HAP-1 (cell line): ENCODE results near the gene COX7A2L.
"Not testable (repeated sequence)": the region's sequence is repeated elsewhere in the genome, so short reads cannot be mapped to it uniquely, and the experiment has no call there.

Experiments
- DNase-seq, 2 experiments: peaks; one replicate each; pipeline ENCODE4 v3.0.0-alpha.2; 2016 to 2020; ENCODE audit warnings: low spot score in 2 of 2
- H3K27me3 ChIP-seq: fragments of 250-450 bp; sonication (Bioruptor Pico); 2 replicates; pipeline ENCODE4 v1.5.1; 2020; ENCODE audit warnings: low read depth, mild to moderate bottlenecking, moderate library complexity
- H3K36me3 ChIP-seq: fragments of 250-450 bp; sonication (Bioruptor Pico); replicated peaks from 2 replicates; pipeline ENCODE4 v1.5.1; 2020; ENCODE audit warnings: mild to moderate bottlenecking
- H3K4me1 ChIP-seq: fragments of 250-450 bp; sonication (Bioruptor Pico); 2 replicates; pipeline ENCODE4 v1.5.1; 2020; ENCODE audit warnings: mild to moderate bottlenecking
- H3K4me3 ChIP-seq: fragments of 250-450 bp; sonication (Bioruptor Pico); 2 replicates; pipeline ENCODE4 v1.5.1; 2020; ENCODE audit warnings: mild to moderate bottlenecking, moderate library complexity
- H3K9me3 ChIP-seq: fragments of 250-450 bp; sonication (Bioruptor Pico); 2 replicates; pipeline ENCODE4 v1.5.1; 2020; ENCODE audit warnings: mild to moderate bottlenecking, moderate library complexity
- in situ Hi-C: fragments of 300-500 bp; cut with MboI; formaldehyde crosslinking; loops from 3 replicates; pipeline ENCODE4 v1.14.3; 2020; ENCODE audit warnings: low sequenced_read_pairs, inconsistent platforms, mixed read lengths

Gene COX7A2L

GRCh38 chr2:42360890-42361727 lies at the start of gene COX7A2L:
TSS of gene COX7A2L (minus strand) at chr2:42361217. CDS start at chr2:42361161, 56 bp downstream.
- in situ Hi-C loops, result loop anchor here (25.0 kb wide), 1 partner anchor 301 kb away; no protein-coding TSS in a partner anchor
- DNase-seq, result peak; percentile 97 to 98
- Histone ChIP-seq H3K9me3 (no peaks in the 10 kb centered on the region), H3K4me3 (peak within 1 kb of the TSS; percentile 96), H3K4me1 (peaks cover 10% of the 10 kb centered on the region), H3K36me3 (no peaks in the 10 kb centered on the region; the same call in 1 of the 2 replicates), H3K27me3 (no peaks in the 10 kb centered on the region)

GRCh38 chr2:42408009-42408408 lies 47.0 kb upstream of the COX7A2L start:
- Histone ChIP-seq H3K27me3 (no peaks in the 10 kb centered on the region), H3K4me3 (no peak overlapping the region), H3K36me3 (no peaks in the 10 kb centered on the region), H3K4me1 (no peaks in the 10 kb centered on the region; the same call in 1 of the 2 replicates), H3K9me3 (peaks cover 5% of the 10 kb centered on the region)
- in situ Hi-C loops, result no loop called here
- DNase-seq, result no peak

- no peaks in the 10 kb centered on the region for H3K27me3 ChIP-seq
- DNase-seq, result no peak
- H3K4me1 ChIP-seq, result peaks cover 4% of the 10 kb centered on the region; the same call in 1 of the 2 replicates
- H3K36me3 ChIP-seq, result no peaks in the 10 kb centered on the region
- no peak overlapping the region for H3K4me3 ChIP-seq
- H3K9me3 ChIP-seq, result peaks cover 5% of the 10 kb centered on the region
- in situ Hi-C loops, result no loop called here
These were observed 46.5 kb upstream of the COX7A2L start for GRCh38 chr2:42407476-42407875.

- DNase-seq, result no peak
- in situ Hi-C loops, result no loop called here
- H3K27me3 ChIP-seq, result no peaks in the 10 kb centered on the region
- no peak overlapping the region for H3K4me3 ChIP-seq
- peaks cover 5% of the 10 kb centered on the region for H3K9me3 ChIP-seq
- H3K36me3 ChIP-seq, result no peaks in the 10 kb centered on the region
- peaks cover 4% of the 10 kb centered on the region; the same call in 1 of the 2 replicates for H3K4me1 ChIP-seq
These were observed 43.7 kb upstream of the COX7A2L start for GRCh38 chr2:42404676-42405075.

- Histone ChIP-seq H3K4me3 (no peak overlapping the region), H3K4me1 (peaks cover 4% of the 10 kb centered on the region; the same call in 1 of the 2 replicates), H3K27me3 (no peaks in the 10 kb centered on the region), H3K9me3 (no peaks in the 10 kb centered on the region), H3K36me3 (no peaks in the 10 kb centered on the region)
- in situ Hi-C loops, result no loop called here
- no peak for DNase-seq
These were observed 40.8 kb upstream of the COX7A2L start for GRCh38 chr2:42401773-42402172.

- DNase-seq, H3K27me3 ChIP-seq, H3K9me3 ChIP-seq, H3K36me3 ChIP-seq, H3K4me3 ChIP-seq, H3K4me1 ChIP-seq, in situ Hi-C loops: not testable (repeated sequence)
These were observed 37.0 kb upstream of the COX7A2L start for GRCh38 chr2:42398052-42398451.

- H3K4me1 ChIP-seq, H3K27me3 ChIP-seq, H3K36me3 ChIP-seq, in situ Hi-C loops, H3K4me3 ChIP-seq, DNase-seq, H3K9me3 ChIP-seq: not testable (repeated sequence)
These were observed 32.3 kb upstream of the COX7A2L start for GRCh38 chr2:42393320-42393719.

- no peak for DNase-seq
- Histone ChIP-seq H3K4me1 (no peaks in the 10 kb centered on the region), H3K4me3 (no peak overlapping the region), H3K36me3 (no peaks in the 10 kb centered on the region), H3K27me3 (no peaks in the 10 kb centered on the region), H3K9me3 (no peaks in the 10 kb centered on the region)
- in situ Hi-C loops, result no loop called here
These were observed 31.2 kb upstream of the COX7A2L start for GRCh38 chr2:42392191-42392590.

- DNase-seq, result no peak
- in situ Hi-C loops, result no loop called here
- Histone ChIP-seq H3K4me1 (no peaks in the 10 kb centered on the region), H3K9me3 (no peaks in the 10 kb centered on the region), H3K36me3 (no peaks in the 10 kb centered on the region), H3K27me3 (no peaks in the 10 kb centered on the region), H3K4me3 (no peak overlapping the region)
These were observed 29.5 kb upstream of the COX7A2L start for GRCh38 chr2:42390401-42390969.

GRCh38 chr2:42386682-42387081 lies 25.7 kb upstream of the COX7A2L start:
- peak in 1 of 2 experiments; percentile 18 for DNase-seq
- no peak overlapping the region for H3K4me3 ChIP-seq
- H3K36me3 ChIP-seq, result no peaks in the 10 kb centered on the region
- in situ Hi-C loops, result no loop called here
- H3K27me3 ChIP-seq, result no peaks in the 10 kb centered on the region
- no peaks in the 10 kb centered on the region for H3K4me1 ChIP-seq
- H3K9me3 ChIP-seq, result no peaks in the 10 kb centered on the region

GRCh38 chr2:42385225-42385624 lies 24.2 kb upstream of the COX7A2L start:
- no peak overlapping the region for H3K4me3 ChIP-seq
- no peaks in the 10 kb centered on the region for H3K36me3 ChIP-seq
- in situ Hi-C loops, result no loop called here
- no peaks in the 10 kb centered on the region for H3K4me1 ChIP-seq
- H3K9me3 ChIP-seq, result no peaks in the 10 kb centered on the region
- H3K27me3 ChIP-seq, result no peaks in the 10 kb centered on the region
- peak in 1 of 2 experiments; percentile 35 for DNase-seq

- DNase-seq, result no peak
- Histone ChIP-seq H3K9me3 (no peaks in the 10 kb centered on the region), H3K27me3 (no peaks in the 10 kb centered on the region), H3K36me3 (no peaks in the 10 kb centered on the region), H3K4me3 (no peak overlapping the region), H3K4me1 (no peaks in the 10 kb centered on the region)
- in situ Hi-C loops, result no loop called here
These were observed 23.0 kb upstream of the COX7A2L start for GRCh38 chr2:42383855-42384530.

GRCh38 chr2:42382144-42382543 lies 21.1 kb upstream of the COX7A2L start:
- Histone ChIP-seq H3K9me3 (no peaks in the 10 kb centered on the region), H3K4me1 (no peaks in the 10 kb centered on the region), H3K27me3 (no peaks in the 10 kb centered on the region), H3K36me3 (no peaks in the 10 kb centered on the region), H3K4me3 (no peak overlapping the region)
- in situ Hi-C loops, result no loop called here
- DNase-seq, result no peak

- H3K4me3 ChIP-seq, H3K27me3 ChIP-seq, H3K4me1 ChIP-seq, H3K9me3 ChIP-seq, in situ Hi-C loops, H3K36me3 ChIP-seq, DNase-seq: not testable (repeated sequence)
These were observed 19.0 kb upstream of the COX7A2L start for GRCh38 chr2:42380026-42380425.
